ENCODE data around the gene RSU1.

The RSU1 gene

DNA sequence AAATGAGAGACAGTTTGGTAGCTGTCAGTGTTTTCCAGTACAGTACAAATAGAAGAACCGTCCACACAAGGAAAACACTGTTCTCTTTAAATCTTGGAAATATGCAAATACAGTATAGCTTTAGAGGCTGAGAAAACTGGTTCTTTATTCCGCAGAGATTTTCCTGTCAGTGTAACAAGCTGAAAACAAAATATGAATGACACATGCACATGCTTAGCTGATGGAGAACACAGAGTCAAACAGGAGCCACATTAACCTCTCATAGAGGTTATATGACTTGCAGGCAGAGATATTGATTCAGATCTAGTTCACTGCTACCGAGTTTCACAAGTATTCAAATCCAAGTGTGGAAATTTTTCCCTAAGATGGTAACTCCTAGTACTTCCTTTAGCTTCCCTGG lies 160.3 kb downstream of the RSU1 start:
- POLR2A ChIA-PET (ENCODE audit: low non-redundant PET): no interaction called here
- H3K27ac ChIP-seq: no peak overlapping the region
- TF ChIP-seq, protein P1, sequence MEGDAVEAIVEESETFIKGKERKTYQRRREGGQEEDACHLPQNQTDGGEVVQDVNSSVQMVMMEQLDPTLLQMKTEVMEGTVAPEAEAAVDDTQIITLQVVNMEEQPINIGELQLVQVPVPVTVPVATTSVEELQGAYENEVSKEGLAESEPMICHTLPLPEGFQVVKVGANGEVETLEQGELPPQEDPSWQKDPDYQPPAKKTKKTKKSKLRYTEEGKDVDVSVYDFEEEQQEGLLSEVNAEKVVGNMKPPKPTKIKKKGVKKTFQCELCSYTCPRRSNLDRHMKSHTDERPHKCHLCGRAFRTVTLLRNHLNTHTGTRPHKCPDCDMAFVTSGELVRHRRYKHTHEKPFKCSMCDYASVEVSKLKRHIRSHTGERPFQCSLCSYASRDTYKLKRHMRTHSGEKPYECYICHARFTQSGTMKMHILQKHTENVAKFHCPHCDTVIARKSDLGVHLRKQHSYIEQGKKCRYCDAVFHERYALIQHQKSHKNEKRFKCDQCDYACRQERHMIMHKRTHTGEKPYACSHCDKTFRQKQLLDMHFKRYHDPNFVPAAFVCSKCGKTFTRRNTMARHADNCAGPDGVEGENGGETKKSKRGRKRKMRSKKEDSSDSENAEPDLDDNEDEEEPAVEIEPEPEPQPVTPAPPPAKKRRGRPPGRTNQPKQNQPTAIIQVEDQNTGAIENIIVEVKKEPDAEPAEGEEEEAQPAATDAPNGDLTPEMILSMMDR (conservative IDR thresholded peaks at IDR 0.05; ENCODE audit: low read depth): no peak
- DNase-seq (ENCODE audit: low spot score): no peak
- CTCF ChIA-PET: interaction anchor here (0.6 kb wide), 1 partner anchor 75 kb away, joined by 3 read pairs; no protein-coding TSS in a partner anchor

DNA sequence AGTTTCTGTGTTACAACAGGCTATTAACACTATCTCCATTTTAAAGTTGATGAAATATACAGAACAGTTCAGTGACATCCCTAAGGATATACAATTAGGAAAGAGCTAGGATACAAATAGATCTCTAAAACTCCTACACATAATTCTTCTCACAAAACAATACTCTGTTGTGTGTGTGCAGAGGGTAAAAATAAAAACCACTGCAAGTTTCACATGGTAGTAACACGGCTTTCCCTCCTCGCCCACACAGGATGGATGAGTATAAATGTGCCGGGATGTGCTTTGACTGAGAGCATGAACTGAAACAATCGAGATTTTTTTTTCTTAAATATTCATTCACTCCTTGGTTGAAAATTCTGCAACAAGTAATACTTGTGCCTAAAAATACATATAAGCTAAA lies 164.0 kb downstream of the RSU1 start:
- DNase-seq (ENCODE audit: low spot score): no peak
- H3K27ac ChIP-seq: no peak overlapping the region
- TF ChIP-seq, protein P1 (conservative IDR thresholded peaks at IDR 0.05; ENCODE audit: low read depth): no peak
- ChIA-PET CTCF (no interaction called here), POLR2A (ENCODE audit: low non-redundant PET) (no interaction called here)

DNA sequence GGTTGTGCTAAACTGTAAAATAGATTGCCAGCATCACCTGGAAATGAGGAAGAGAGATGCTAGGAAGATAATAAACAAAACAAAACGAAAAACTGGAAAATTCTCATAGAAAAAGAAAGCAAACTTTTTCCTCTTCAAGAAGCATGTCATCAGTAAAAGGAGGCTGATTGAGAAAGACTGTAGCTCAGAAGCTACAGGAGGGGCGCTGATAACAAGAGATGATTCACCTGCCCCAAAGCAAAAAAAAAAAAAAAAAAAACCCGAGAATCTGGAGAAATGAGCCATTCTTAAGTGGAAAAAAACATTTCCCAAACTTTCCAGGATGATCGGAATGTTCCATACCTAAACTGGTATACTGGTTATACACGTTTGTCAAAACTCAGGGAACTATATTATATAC lies 165.1 kb downstream of the RSU1 start:
- POLR2A ChIA-PET (ENCODE audit: low non-redundant PET): no interaction called here
- TF ChIP-seq, protein P1 (conservative IDR thresholded peaks at IDR 0.05; ENCODE audit: low read depth): no peak
- H3K27ac ChIP-seq: no peak overlapping the region
- peak; percentile 54 for DNase-seq (ENCODE audit: low spot score)
- CTCF ChIA-PET: no interaction called here

DNA sequence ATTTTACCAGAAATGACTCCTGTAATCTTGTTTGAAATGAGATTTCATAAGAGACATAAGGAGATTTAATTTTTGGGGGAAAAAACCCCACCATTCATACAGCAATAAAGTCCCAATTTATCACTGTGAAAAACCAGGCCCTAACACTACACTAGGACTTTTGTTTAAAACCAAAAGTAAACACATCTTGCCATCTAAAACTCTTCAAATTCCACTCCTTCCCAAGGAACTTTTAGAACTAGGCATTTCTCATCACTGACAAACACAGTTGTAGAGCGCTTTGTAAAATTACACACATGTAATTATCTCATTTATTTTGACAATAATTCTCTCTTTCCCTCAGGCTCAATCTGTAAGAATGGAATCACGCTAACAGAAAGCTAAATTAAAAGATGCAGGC lies 167.5 kb downstream of the RSU1 start:
- ChIA-PET CTCF (interaction anchor here (0.7 kb wide), 1 partner anchor 41 kb away, joined by 4 read pairs; no protein-coding TSS in a partner anchor), POLR2A (ENCODE audit: low non-redundant PET) (no interaction called here)
- no peak overlapping the region for H3K27ac ChIP-seq
- TF ChIP-seq, protein P1 (conservative IDR thresholded peaks at IDR 0.05; ENCODE audit: low read depth): no peak
- DNase-seq (ENCODE audit: low spot score): no peak

DNA sequence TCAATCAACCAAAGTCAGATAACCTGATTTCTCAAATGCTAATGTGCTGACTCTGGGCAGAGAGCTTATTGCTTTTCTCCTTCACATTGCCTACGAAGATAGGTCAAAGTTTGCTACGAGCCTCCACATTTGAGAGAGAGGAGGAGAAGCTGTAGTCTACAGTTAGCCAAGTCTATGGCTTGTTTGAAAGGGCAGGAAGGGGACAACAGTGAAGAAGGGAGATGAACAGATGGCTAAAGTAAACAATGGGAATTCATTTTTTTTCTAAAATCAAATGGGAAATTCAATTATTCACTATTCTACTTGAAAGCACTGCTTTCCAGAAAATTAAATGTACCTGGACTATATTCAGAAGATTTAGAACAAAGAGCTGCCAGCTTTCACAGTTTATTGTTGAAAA lies 168.9 kb downstream of the RSU1 start:
- POLR2A ChIA-PET (ENCODE audit: low non-redundant PET): interaction anchor here (0.7 kb wide), 1 partner anchor 71 kb away, joined by 3 read pairs; no protein-coding TSS in a partner anchor
- TF ChIP-seq, protein P1 (conservative IDR thresholded peaks at IDR 0.05; ENCODE audit: low read depth): no peak
- CTCF ChIA-PET: no interaction called here

DNA sequence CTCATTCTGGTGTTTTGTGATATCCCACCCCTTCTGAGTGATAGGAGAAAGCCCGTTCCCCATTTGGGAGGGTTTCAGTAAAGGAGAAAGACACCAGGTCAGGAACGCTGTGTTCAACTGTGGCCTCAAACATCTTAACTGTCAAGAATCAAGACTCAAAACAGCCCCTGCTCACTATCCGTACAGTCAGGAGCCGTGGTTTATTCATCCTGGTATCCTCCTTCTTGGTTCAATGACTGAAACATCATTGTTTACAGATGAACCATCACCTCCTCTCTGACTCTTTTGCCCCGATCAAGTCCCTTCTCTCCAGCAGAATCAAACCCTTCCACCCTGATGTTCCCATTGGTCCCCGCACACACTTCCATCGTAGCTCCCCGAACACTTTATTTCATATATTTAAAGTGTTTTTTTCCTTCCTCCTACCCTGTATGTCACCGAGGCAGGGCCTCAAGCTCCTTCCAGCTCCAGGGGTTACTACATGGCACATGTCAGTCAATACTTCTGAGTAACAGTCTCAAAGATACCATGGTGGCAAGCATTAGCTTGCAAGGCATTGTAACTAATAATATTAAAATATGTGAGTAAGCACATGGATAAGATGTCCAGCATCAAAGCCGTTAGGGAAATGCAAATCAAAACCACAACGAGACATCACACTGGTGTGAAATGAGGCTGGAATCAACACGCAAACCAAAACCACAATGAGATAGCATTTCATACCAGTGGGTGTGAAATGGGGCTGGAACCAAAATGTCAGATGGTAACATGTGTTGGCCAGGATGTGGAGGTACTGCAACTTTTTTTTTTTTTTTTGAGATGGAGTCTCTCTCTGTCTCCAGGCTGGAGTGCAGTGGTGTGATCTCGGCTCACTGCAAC lies 170.8 kb downstream of the RSU1 start:
- TF ChIP-seq, protein P1 (conservative IDR thresholded peaks at IDR 0.05; ENCODE audit: low read depth): no peak
- H3K27ac ChIP-seq: no peak overlapping the region
- CTCF ChIA-PET: no interaction called here
- POLR2A ChIA-PET (ENCODE audit: low non-redundant PET): no interaction called here
- no peak for DNase-seq (ENCODE audit: low spot score)

More for the DNA sequence above, 168.9 kb downstream of the RSU1 start:
- no peak for DNase-seq (ENCODE audit: low spot score)
- H3K27ac ChIP-seq: no peak overlapping the region

All from RWPE1 (cell line).